Measurements from ENCODE around the gene DTX2.

Gene DTX2

GRCh38 chr7:76509931-76510877, 48.7 kb downstream of the DTX2 start, which contains the start of gene UPK3B:
UPK3B (plus strand) TSS chr7:76510552; CDS start chr7:76510653, 101 bp downstream.
- TF ChIP-seq POLR2AphosphoS5 (IDR thresholded peaks at IDR 0.05; ENCODE audit: low read depth, low read length) (no peak), FOXP2 (optimal IDR thresholded peaks at IDR 0.05; ENCODE audit: borderline replicate concordance, extremely low read depth, extremely low read length, insufficient read depth) (no peak), SIN3A (IDR thresholded peaks at IDR 0.05; ENCODE audit: borderline replicate concordance, insufficient read depth, low read length) (no peak), TAF1 (IDR thresholded peaks at IDR 0.05; ENCODE audit: borderline replicate concordance, insufficient read depth, low read length) (no peak), REST (IDR thresholded peaks at IDR 0.05; ENCODE audit: insufficient read depth in 1 of 2, low read depth in 2 of 2, low read length in 2 of 2) (no peak)

- no peak for TF ChIP-seq TAF1 (IDR thresholded peaks at IDR 0.05; ENCODE audit: borderline replicate concordance, insufficient read depth, low read length)
- no peak for TF ChIP-seq REST (IDR thresholded peaks at IDR 0.05; ENCODE audit: insufficient read depth in 1 of 2, low read depth in 2 of 2, low read length in 2 of 2)
- TF ChIP-seq FOXP2 (optimal IDR thresholded peaks at IDR 0.05; ENCODE audit: borderline replicate concordance, extremely low read depth, extremely low read length, insufficient read depth) = no peak
- TF ChIP-seq SIN3A (IDR thresholded peaks at IDR 0.05; ENCODE audit: borderline replicate concordance, insufficient read depth, low read length) = no peak
- no peak for TF ChIP-seq POLR2AphosphoS5 (IDR thresholded peaks at IDR 0.05; ENCODE audit: low read depth, low read length)
Observed at GRCh38 chr7:76512941-76513816, 51.7 kb downstream of the DTX2 start.

- TF ChIP-seq TAF1 (IDR thresholded peaks at IDR 0.05; ENCODE audit: borderline replicate concordance, insufficient read depth, low read length) (no peak), POLR2AphosphoS5 (IDR thresholded peaks at IDR 0.05; ENCODE audit: low read depth, low read length) (no peak), FOXP2 (optimal IDR thresholded peaks at IDR 0.05; ENCODE audit: borderline replicate concordance, extremely low read depth, extremely low read length, insufficient read depth) (no peak), REST (IDR thresholded peaks at IDR 0.05; ENCODE audit: insufficient read depth in 1 of 2, low read depth in 2 of 2, low read length in 2 of 2) (no peak), SIN3A (IDR thresholded peaks at IDR 0.05; ENCODE audit: borderline replicate concordance, insufficient read depth, low read length) (no peak)
Observed at GRCh38 chr7:76513817-76514799, 52.6 kb downstream of the DTX2 start.
